Tibial artery (tissue), 4 donors: ENCODE results near the gene SPTBN5.

Experiments
- DNase-seq, 2 donors: peaks; one replicate each; pipeline ENCODE4 v3.0.0-alpha.2; 2019
- H3K27ac ChIP-seq, 2 donors: fragments of 200-600 bp; sonication (generic) in 1 of 2; 1 replicate in 1 of 2; 2 replicates in 1 of 2; pipeline ENCODE4 v1.5.1; 2018 to 2019; ENCODE audit warnings: mild to moderate bottlenecking in 1 of 2
- H3K27me3 ChIP-seq, 2 donors: fragments of 200-600 bp; sonication (generic) in 1 of 2; one replicate each; pipeline versions ENCODE4 v1.5.1 to v1.6.0; 2016 to 2019
- H3K36me3 ChIP-seq, 3 donors: fragments of 200-600 bp; sonication (generic) in 2 of 3; one replicate each; pipeline ENCODE4 v1.5.1; 2016 to 2019; ENCODE audit warnings: mild to moderate bottlenecking in 2 of 3
- H3K4me1 ChIP-seq, 4 donors: fragments of 200-600 bp; sonication (generic) in 2 of 4; 1 replicate in 3 of 4; 2 replicates in 1 of 4; pipeline ENCODE4 v1.5.1; 2016 to 2019
- H3K4me3 ChIP-seq, 2 donors: fragments of 200-600 bp; sonication (generic) in 1 of 2; 1 replicate in 1 of 2; 2 replicates in 1 of 2; pipeline ENCODE4 v1.5.1; 2018 to 2019; ENCODE audit warnings: mild to moderate bottlenecking in 2 of 2
- H3K9me3 ChIP-seq, 3 donors: fragments of 200-600 bp; sonication (generic) in 1 of 3; one replicate each; pipeline ENCODE4 v1.5.1; 2016 to 2019
- intact Hi-C: fragments of 100-400 bp; cut with DNase I; formaldehyde crosslinking; loops from one replicate; pipeline ENCODE4 v1.15.0; 2023; ENCODE audit warnings: low total_unique reads
- TF ChIP-seq, protein P1 (sequence below), 2 experiments: fragments of 200-600 bp in 1 of 2; fragments of 450-650 bp in 1 of 2; IDR thresholded peaks; one replicate each; pipeline ENCODE4 v1.5.1; 2017 to 2019; ENCODE audit warnings: antibody characterized with exemption in 2 of 2, mild to moderate bottlenecking in 1 of 2, moderate library complexity in 1 of 2

SPTBN5 gene

DNA sequence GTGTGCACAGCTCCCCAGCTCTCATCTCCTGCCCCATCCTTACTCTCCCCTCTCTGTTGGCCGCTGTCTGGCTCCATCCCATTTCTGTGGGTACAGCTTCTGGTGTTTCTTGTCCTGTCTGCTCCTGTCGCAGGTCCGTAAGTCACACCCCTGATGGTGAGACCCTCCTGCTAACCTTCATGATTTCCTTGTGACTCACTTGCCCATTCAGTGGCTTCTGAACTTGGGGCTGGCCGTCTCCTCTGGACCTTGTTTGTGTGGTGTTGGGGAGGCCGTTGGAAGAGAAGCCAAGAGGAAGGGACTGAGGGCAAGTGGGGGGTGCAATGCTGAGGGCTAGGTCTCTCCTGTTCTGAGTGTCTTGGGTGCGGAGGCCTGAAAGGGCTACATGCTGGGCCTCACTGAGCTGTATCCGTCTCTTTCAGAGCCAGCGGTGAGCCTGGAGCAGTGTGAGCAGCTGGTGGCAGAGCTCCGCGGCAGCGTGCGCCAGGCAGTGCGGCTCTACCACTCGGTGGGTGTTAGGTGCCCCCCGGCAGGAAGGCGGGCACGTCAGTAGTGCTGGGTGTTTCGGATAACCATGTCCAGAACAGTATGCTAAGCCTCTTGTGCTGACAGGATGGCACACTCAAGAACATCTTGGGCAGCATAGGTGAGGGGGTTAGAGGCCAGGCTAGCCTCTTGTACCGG is 69.6 kb downstream of the SPTBN5 start:
- no peak for DNase-seq
- TF ChIP-seq, protein P1, sequence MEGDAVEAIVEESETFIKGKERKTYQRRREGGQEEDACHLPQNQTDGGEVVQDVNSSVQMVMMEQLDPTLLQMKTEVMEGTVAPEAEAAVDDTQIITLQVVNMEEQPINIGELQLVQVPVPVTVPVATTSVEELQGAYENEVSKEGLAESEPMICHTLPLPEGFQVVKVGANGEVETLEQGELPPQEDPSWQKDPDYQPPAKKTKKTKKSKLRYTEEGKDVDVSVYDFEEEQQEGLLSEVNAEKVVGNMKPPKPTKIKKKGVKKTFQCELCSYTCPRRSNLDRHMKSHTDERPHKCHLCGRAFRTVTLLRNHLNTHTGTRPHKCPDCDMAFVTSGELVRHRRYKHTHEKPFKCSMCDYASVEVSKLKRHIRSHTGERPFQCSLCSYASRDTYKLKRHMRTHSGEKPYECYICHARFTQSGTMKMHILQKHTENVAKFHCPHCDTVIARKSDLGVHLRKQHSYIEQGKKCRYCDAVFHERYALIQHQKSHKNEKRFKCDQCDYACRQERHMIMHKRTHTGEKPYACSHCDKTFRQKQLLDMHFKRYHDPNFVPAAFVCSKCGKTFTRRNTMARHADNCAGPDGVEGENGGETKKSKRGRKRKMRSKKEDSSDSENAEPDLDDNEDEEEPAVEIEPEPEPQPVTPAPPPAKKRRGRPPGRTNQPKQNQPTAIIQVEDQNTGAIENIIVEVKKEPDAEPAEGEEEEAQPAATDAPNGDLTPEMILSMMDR (IDR thresholded peaks at IDR 0.05) = no peak
- no peak overlapping the region for H3K27ac ChIP-seq
- intact Hi-C loops = no loop called here
- peaks cover 37 to 67% (median 46%) of the 10 kb centered on the region in 3 donors for H3K36me3 ChIP-seq
- H3K27me3 ChIP-seq = no peaks in the 10 kb centered on the region
- H3K9me3 ChIP-seq = no peaks in the 10 kb centered on the region
- H3K4me1 ChIP-seq = peaks cover 5 to 17% (median 10%) of the 10 kb centered on the region in 4 donors
- H3K4me3 ChIP-seq = no peak overlapping the region

DNA sequence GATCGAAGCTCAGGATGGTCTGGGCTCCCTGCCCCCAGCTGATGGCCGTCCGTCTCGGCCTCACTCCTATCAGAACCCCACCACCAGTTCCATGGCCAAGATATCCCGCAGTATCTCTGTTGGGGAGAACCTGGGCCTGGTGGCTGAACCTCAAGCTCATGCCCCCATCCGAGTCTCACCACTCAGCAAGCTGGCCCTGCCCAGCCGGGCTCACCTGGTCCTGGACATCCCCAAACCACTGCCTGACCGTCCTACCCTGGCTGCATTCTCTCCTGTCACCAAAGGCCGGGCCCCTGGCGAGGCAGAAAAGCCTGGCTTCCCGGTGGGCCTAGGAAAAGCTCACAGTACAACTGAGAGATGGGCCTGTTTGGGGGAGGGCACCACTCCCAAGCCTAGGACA is 70.4 kb downstream of the SPTBN5 start:
- intact Hi-C loops = no loop called here
- Histone ChIP-seq H3K27me3 (no peaks in the 10 kb centered on the region), H3K36me3 (peaks cover 44 to 74% (median 53%) of the 10 kb centered on the region in 3 donors), H3K4me3 (no peak overlapping the region), H3K27ac (no peak overlapping the region), H3K4me1 (peaks cover 0 to 9% (median 6%) of the 10 kb centered on the region in 4 donors), H3K9me3 (no peaks in the 10 kb centered on the region)
- DNase-seq = no peak
- TF ChIP-seq, protein P1 (IDR thresholded peaks at IDR 0.05) = no peak

DNA sequence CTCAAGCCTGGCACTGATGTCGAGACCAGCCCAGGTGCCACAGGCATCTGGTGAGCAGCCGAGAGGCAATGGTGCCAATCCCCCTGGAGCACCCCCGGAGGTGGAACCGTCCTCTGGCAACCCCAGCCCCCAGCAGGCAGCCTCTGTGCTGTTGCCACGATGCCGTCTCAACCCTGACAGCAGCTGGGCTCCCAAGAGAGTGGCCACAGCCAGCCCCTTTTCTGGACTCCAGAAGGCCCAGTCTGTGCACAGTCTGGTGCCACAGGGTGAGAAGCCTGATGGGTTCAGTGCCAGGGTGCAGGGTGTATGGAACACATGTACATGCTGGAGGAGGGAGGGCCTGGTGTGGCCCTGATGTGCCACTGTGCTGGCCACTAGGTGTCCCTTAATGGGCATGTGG is 70.9 kb downstream of the SPTBN5 start:
- Histone ChIP-seq H3K27ac (no peak overlapping the region), H3K9me3 (no peaks in the 10 kb centered on the region), H3K27me3 (no peaks in the 10 kb centered on the region), H3K4me1 (peaks cover 0 to 9% (median 6%) of the 10 kb centered on the region in 4 donors), H3K36me3 (peaks cover 49 to 79% (median 58%) of the 10 kb centered on the region in 3 donors), H3K4me3 (no peak overlapping the region)
- TF ChIP-seq, protein P1 (IDR thresholded peaks at IDR 0.05) = no peak
- intact Hi-C loops = no loop called here
- DNase-seq = no peak

DNA sequence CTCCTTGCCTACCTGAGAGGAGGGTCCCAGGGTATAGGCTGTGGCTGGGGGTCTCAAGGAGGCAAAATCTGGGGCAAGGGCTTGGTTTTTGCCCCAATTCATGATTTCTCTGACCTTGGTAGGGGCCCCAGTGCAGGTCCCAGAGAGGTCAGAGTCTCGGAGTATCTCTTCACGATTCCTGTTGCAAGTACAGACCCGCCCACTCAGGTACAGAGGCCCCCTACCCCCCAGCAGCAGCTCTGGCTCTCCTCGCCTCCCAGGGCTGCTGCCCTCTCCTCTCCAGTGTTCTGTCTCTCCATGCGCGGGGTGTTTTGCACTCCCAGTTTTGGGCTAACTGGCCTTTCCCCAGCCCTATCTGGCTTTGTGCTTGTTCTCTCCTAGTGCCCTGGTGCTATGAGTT is 71.4 kb downstream of the SPTBN5 start:
- intact Hi-C loops = no loop called here
- peaks cover 54 to 84% (median 63%) of the 10 kb centered on the region in 3 donors for H3K36me3 ChIP-seq

DNA sequence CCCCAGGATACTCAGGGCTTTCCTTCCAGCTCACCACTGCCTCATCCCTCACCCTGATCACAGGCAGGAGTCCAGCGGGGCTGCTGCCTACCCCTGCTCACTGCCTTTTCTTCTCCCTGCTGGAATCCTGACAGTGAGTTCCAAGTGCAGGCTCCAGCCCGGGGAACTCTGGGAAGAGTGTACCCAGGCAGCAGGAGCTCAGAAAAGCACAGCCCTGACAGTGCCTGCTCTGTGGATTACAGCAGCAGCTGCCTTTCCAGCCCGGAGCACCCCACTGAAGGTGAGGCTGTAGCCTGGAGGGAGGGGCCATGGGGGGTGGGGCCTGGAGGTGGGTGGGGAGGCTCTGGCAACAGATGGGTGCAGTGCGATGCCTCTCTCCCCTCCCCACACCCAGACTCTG is 72.0 kb downstream of the SPTBN5 start:
- peaks cover 59 to 91% (median 69%) of the 10 kb centered on the region in 3 donors for H3K36me3 ChIP-seq
- no peak overlapping the region for H3K4me3 ChIP-seq

More for the DNA sequence above, 71.4 kb downstream of the SPTBN5 start:
- Histone ChIP-seq H3K4me3 (no peak overlapping the region), H3K4me1 (peaks cover 0 to 8% (median 4%) of the 10 kb centered on the region in 4 donors), H3K27me3 (no peaks in the 10 kb centered on the region), H3K27ac (no peak overlapping the region), H3K9me3 (no peaks in the 10 kb centered on the region)
- no peak for DNase-seq
- TF ChIP-seq, protein P1 (IDR thresholded peaks at IDR 0.05) = no peak

More for the DNA sequence above, 72.0 kb downstream of the SPTBN5 start:
- no peaks in the 10 kb centered on the region for H3K9me3 ChIP-seq
- H3K27me3 ChIP-seq = no peaks in the 10 kb centered on the region
- peaks cover 0 to 2% (median 0%) of the 10 kb centered on the region in 4 donors for H3K4me1 ChIP-seq
- intact Hi-C loops = no loop called here
- no peak for DNase-seq
- H3K27ac ChIP-seq = no peak overlapping the region
- TF ChIP-seq, protein P1 (IDR thresholded peaks at IDR 0.05) = no peak
